PFSK-1 (cell line): ENCODE results near the gene INCA1.
A peak's percentile ranks its signal among the peaks of the same experiment; 100 is the strongest.

Experiments used
- FOXP2 ChIP-seq: optimal IDR thresholded peaks from 2 replicates; pipeline ENCODE3; 2011; ENCODE audit warnings: borderline replicate concordance, control low read depth, inconsistent platforms; ENCODE audit not compliant: insufficient read depth; ENCODE audit errors: extremely low read length, extremely low read depth
- POLR2AphosphoS5 ChIP-seq: IDR thresholded peaks from 2 replicates; pipeline ENCODE4 v1.6.1; 2012; ENCODE audit warnings: low read depth, mild to moderate bottlenecking, control low read depth, low read length, moderate library complexity
- SIN3A ChIP-seq: IDR thresholded peaks from 2 replicates; pipeline ENCODE4 v1.6.1; 2012; ENCODE audit warnings: mild to moderate bottlenecking, low read length, moderate library complexity, borderline replicate concordance; ENCODE audit not compliant: insufficient read depth
- TAF1 ChIP-seq: IDR thresholded peaks from 2 replicates; pipeline ENCODE4 v1.6.1; 2012; ENCODE audit warnings: low read length, control low read depth, borderline replicate concordance; ENCODE audit not compliant: insufficient read depth
- TF ChIP-seq, protein P1 (sequence below), 2 experiments: IDR thresholded peaks; 2 replicates each; pipeline versions ENCODE4 v1.6.1 to v1.8.0; 2011 to 2012; ENCODE audit warnings: low read depth in 2 of 2, low read length in 2 of 2, control low read depth in 1 of 2, inconsistent platforms in 1 of 2, mild to moderate bottlenecking in 1 of 2, moderate library complexity in 1 of 2; ENCODE audit not compliant: insufficient read depth in 1 of 2

INCA1 gene

DNA sequence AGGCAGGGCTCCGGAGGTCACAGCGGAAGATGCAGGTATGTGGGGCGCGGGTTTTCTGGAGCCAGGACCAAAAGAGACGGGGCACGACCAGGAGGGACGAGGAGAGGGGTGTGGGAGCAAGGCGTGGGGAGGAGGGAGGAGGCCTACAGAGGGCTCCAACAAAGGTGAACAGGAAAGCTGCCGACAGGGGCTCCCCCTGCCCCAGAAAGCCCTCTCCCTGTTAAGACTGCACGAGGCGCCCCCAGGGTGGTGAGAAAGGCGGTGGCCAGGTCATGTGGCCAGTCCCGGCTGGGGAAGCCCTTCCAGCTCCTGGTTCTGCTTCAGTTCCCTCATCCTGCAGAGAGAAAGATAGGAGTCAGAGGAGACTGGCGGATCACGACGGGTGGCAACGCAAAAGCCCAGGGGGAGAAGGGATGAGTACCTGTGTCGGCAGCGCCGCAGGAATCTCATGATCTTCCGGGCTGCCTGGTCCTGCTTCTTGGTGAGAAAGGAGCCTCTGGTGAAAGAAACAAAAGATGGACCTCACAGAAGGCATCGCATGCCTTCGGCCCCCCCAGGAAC, 28.8 kb downstream of the INCA1 start:
- no peak for TF ChIP-seq SIN3A
- no peak; the same call in 1 of the 2 replicates for TF ChIP-seq POLR2AphosphoS5
- TF ChIP-seq TAF1: no peak
- no peak for TF ChIP-seq FOXP2
- TF ChIP-seq, protein P1, sequence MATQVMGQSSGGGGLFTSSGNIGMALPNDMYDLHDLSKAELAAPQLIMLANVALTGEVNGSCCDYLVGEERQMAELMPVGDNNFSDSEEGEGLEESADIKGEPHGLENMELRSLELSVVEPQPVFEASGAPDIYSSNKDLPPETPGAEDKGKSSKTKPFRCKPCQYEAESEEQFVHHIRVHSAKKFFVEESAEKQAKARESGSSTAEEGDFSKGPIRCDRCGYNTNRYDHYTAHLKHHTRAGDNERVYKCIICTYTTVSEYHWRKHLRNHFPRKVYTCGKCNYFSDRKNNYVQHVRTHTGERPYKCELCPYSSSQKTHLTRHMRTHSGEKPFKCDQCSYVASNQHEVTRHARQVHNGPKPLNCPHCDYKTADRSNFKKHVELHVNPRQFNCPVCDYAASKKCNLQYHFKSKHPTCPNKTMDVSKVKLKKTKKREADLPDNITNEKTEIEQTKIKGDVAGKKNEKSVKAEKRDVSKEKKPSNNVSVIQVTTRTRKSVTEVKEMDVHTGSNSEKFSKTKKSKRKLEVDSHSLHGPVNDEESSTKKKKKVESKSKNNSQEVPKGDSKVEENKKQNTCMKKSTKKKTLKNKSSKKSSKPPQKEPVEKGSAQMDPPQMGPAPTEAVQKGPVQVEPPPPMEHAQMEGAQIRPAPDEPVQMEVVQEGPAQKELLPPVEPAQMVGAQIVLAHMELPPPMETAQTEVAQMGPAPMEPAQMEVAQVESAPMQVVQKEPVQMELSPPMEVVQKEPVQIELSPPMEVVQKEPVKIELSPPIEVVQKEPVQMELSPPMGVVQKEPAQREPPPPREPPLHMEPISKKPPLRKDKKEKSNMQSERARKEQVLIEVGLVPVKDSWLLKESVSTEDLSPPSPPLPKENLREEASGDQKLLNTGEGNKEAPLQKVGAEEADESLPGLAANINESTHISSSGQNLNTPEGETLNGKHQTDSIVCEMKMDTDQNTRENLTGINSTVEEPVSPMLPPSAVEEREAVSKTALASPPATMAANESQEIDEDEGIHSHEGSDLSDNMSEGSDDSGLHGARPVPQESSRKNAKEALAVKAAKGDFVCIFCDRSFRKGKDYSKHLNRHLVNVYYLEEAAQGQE (IDR thresholded peaks at IDR 0.05; ENCODE audit: insufficient read depth in 1 of 2, low read depth in 2 of 2, low read length in 2 of 2): no peak

DNA sequence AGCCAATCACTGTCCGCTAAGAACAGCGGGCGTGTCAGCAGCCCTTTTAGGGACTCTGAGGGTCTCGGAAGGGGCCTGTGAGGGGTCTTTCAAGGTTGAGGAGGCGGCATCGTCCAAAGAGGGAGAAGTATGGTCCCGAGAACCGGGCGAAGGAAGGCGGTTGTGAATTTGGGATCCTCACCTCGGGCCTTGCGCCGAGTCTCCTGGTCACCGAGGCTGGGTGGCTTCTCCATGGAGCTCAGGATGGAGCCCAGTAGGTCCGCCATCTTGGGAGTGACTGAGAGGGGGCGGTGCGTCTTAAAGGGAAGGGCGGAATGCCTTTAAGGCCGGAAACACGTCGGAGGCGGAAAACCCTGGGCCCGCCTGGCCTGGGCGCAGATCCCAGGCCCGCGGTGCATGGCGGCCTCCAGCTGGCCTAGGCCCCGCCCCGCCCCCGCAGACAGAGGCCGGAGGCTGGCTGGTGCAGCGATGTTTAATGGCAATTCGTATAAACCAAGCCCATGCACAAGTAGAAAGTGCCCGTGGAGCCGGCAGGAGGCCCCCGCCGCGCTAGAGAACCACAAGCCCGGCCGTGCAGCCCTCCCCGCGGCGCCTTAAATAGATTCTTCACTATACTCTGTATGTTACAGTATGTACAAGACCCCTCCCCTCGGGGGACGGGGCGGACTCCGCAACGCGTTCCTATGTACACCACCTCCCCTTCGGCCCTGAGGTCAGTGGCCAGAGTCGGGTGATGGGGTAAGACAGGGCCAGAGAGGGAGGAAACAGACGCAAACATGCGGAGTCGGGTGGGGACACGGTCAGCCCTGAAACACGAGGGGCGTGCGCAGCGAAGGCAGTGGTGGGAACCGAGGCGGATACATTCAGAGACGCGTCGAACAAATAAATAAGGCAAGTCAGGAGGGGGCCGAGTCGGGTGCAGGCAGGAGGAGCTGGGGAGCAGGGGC, 29.5 kb downstream of the INCA1 start, which contains the start of gene SPAG7:
SPAG7 (minus strand) TSS at position 279 of the 947 bp plus-strand sequence; CDS start at position 266, 13 bp downstream.
- TF ChIP-seq TAF1: peak; percentile 96
- TF ChIP-seq, protein P1 (IDR thresholded peaks at IDR 0.05; ENCODE audit: insufficient read depth in 1 of 2, low read depth in 2 of 2, low read length in 2 of 2): no peak
- peak; percentile 86 for TF ChIP-seq FOXP2
- TF ChIP-seq SIN3A: peak; percentile 88; the same call in 1 of the 2 replicates
- peak; percentile 78 for TF ChIP-seq POLR2AphosphoS5

DNA sequence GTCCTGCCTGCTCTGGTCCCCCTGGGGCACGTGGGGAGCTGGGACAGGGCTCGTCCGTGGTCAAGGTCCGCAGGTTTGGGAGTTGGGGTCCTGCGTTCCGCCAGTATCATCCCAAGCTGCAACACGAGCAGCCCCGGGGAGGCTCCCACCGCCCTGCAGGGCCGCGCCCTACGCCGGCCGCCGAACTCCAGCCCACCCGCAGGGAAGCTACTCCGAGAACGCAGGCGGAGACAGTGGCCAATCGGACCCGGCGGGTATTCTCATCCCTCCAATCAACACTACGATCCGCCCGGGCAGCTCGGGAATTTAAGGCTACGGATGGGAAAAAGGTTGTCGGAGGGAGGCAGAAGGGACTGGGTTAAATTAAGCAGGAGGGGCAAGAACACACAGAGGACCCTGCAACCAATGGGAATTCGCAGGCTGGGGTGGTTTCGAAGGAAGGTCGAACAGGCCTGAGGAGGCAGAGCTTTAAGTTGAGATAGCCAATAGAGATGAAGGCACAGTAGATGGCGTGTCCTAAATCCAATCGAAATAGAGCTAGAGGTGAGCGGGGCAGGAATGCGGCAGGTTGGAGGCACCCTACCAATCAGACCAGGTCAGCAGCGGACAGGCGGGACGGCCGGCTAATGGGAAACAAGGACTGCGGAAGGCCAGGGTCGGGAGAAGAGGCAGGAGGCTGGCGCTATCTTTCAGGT, 30.3 kb downstream of the INCA1 start:
- TF ChIP-seq, protein P1 (IDR thresholded peaks at IDR 0.05; ENCODE audit: insufficient read depth in 1 of 2, low read depth in 2 of 2, low read length in 2 of 2): no peak
- TF ChIP-seq POLR2AphosphoS5: no peak; the same call in 1 of the 2 replicates
- 0 out of 2 replicates have a peak, but pooled peaks have one; percentile 34 for TF ChIP-seq TAF1

DNA sequence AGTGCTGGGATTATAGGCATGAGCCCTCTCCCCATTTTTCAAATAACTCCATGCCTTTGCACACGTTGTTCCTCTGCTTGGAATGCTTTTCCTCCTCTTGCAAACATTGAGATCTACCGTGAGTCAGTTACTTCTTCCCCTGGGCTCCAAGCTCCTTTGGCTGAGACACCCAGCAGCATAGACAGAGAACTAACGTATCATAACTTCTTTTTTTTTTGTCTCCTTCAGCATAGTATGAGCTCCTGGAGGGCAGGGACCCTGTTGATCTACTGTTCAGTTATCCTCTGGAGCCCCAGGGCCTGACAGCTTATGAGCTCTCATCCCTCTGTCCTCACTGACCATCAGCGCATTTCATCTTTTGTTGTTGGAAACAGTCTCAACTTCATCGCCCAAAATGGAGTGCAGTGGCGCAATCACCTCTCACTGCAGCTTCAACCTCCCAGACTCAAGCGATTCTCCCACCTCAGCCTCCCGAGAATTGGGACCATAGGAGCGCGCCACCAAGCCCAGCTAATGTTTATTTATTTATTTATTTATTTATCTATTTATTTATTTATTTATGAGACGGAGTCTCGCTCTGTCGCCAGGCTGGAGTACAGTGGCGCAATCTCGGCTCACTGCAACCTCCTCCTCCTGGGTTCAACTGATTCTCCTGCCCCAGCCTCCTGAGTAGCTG, 31.9 kb downstream of the INCA1 start:
- TF ChIP-seq TAF1: no peak
- no peak for TF ChIP-seq FOXP2

DNA sequence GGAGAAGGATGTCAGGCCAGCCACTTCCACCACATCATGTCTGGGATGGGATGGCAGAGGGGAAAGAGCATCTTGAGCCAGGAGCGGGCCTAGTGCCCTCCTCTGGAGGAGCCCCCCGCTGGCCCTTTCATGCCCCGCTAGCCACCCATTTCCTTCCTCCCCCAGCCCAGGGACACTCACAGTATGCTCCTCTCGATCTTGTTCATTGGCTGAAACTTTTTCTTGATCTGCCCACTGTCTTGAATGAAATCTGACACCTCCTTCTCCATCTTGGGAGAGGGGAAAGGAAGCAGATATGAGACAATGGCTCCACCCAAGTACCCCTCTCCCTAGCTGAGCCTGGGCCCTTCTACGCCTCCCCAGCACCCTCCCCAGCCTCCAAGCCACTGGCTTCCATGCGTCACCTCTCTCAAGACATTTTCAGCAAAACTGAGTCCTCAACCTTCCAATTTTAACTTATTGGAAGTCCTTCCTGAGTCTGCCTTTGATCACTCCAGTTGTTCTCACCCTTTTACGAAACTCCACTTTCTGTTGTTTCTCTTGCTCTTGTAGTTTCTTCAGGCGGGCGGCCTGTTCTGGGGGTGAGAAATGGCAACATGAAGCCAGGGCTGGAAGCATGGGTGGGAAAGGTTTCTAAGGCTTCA, 36.9 kb downstream of the INCA1 start:
- no peak for TF ChIP-seq FOXP2
- no peak for TF ChIP-seq SIN3A
- TF ChIP-seq POLR2AphosphoS5: no peak
- TF ChIP-seq, protein P1 (IDR thresholded peaks at IDR 0.05; ENCODE audit: insufficient read depth in 1 of 2, low read depth in 2 of 2, low read length in 2 of 2): no peak
